SK-N-SH (cell line): Measurements from ENCODE around the gene NR2F1-AS1. TPM values are rescaled to one million over a fixed set of nuclear protein-coding genes. Genes with fewer than 3 reads are reported as not detected.

Experiments
- CTCF ChIA-PET: fragments of 300-600, 350-600 bp; formaldehyde crosslinking; extraction: SDS; loops from one replicate; lab custom pipeline; 2021; lab: Yijun Ruan, JAX
- POLR2A ChIA-PET: fragments of 350-600 bp; sonication (Branson Sonifier 250); formaldehyde crosslinking; extraction: SDS; loops from one replicate; lab custom pipeline; 2020; ENCODE audit warnings: antibody characterized with exemption, inconsistent platforms; lab: Yijun Ruan, JAX
- DNase-seq: peaks from one replicate; pipeline ENCODE4 v3.0.0; 2012
- H2AFZ ChIP-seq: fragments of 200-600 bp; sonication (generic); 2 replicates; pipeline ENCODE4 v1.8.1; 2016; ENCODE audit warnings: antibody characterized with exemption, mild to moderate bottlenecking, low read depth
- H3F3A ChIP-seq: fragments of 200-600 bp; sonication (generic); replicated peaks from 2 replicates; pipeline ENCODE3; 2016; ENCODE audit warnings: antibody characterized with exemption, mild to moderate bottlenecking; ENCODE audit not compliant: insufficient read depth
- H3K27ac ChIP-seq, 2 experiments: fragments of 200-500 bp in 1 of 2; fragments of 200-600 bp in 1 of 2; sonication (Bioruptor generic) in 1 of 2; sonication (generic), shearing (Covaris generic) in 1 of 2; 2 replicates each; pipeline versions ENCODE4 v1.5.1 to v1.6.1; 2014 to 2016; ENCODE audit warnings: low read depth in 2 of 2, inconsistent platforms in 1 of 2, low read length in 1 of 2, mild to moderate bottlenecking in 1 of 2, mixed read lengths in 1 of 2
- H3K27me3 ChIP-seq: fragments of 200-600 bp; sonication (generic), shearing (Covaris generic); 2 replicates; pipeline ENCODE4 v1.6.1; 2016; ENCODE audit warnings: mixed run types; ENCODE audit not compliant: insufficient read depth
- H3K36me3 ChIP-seq, 2 experiments: fragments of 200-500 bp in 1 of 2; fragments of 200-600 bp in 1 of 2; sonication (Bioruptor generic) in 1 of 2; sonication (generic) in 1 of 2; replicated peaks in 1 of 2; 2 replicates each; pipeline versions ENCODE3 to v1.5.1; 2014 to 2016; ENCODE audit warnings: low read length in 1 of 2, mild to moderate bottlenecking in 1 of 2; ENCODE audit not compliant: insufficient read depth in 2 of 2, control insufficient read depth in 1 of 2
- H3K4me1 ChIP-seq, 2 experiments: fragments of 200-500 bp in 1 of 2; fragments of 200-600 bp in 1 of 2; sonication (Bioruptor generic) in 1 of 2; sonication (generic), shearing (Covaris generic) in 1 of 2; 2 replicates each; pipeline versions ENCODE4 v1.5.1 to v1.6.1; 2014 to 2016; ENCODE audit warnings: low read depth in 1 of 2, low read length in 1 of 2, mixed run types in 1 of 2; ENCODE audit not compliant: insufficient read depth in 2 of 2, control insufficient read depth in 1 of 2
- H3K4me2 ChIP-seq: fragments of 200-600 bp; sonication (generic), shearing (Covaris generic); 2 replicates; pipeline ENCODE4 v1.6.1; 2017; ENCODE audit warnings: mixed run types
- H3K4me3 ChIP-seq, 2 experiments: fragments of 200-500 bp in 1 of 2; fragments of 200-600 bp in 1 of 2; sonication (Bioruptor generic) in 1 of 2; sonication (generic), shearing (Covaris generic) in 1 of 2; 2 replicates each; pipeline versions ENCODE4 v1.5.1 to v1.8.1; 2014 to 2016; ENCODE audit warnings: low read depth in 2 of 2, inconsistent platforms in 1 of 2, low read length in 1 of 2, mild to moderate bottlenecking in 1 of 2, mixed read lengths in 1 of 2, moderate library complexity in 1 of 2
- H3K79me2 ChIP-seq: fragments of 200-600 bp; sonication (generic); 2 replicates; pipeline ENCODE4 v1.8.1; 2017; ENCODE audit warnings: mild to moderate bottlenecking; ENCODE audit not compliant: insufficient read depth
- H3K9ac ChIP-seq: fragments of 200-600 bp; sonication (generic); 2 replicates; pipeline ENCODE4 v1.6.1; 2017; ENCODE audit warnings: mixed run types
- H3K9me2 ChIP-seq: fragments of 200-600 bp; sonication (generic); 2 replicates; pipeline ENCODE4 v1.6.1; 2017; ENCODE audit warnings: mixed run types
- H3K9me3 ChIP-seq: fragments of 200-600 bp; sonication (generic); 2 replicates; pipeline ENCODE4 v1.6.1; 2017; ENCODE audit warnings: mixed run types, mild to moderate bottlenecking, moderate library complexity
- H4K20me1 ChIP-seq: fragments of 200-600 bp; sonication (generic); 2 replicates; pipeline ENCODE4 v1.6.1; 2017; ENCODE audit warnings: mild to moderate bottlenecking, mixed run types; ENCODE audit not compliant: insufficient read depth
- CHD2 ChIP-seq: fragments of 150-350 bp; IDR thresholded peaks from 2 replicates; pipeline ENCODE4 v1.6.1; 2018; ENCODE audit warnings: low read length; ENCODE audit not compliant: partially characterized antibody
- FOXM1 ChIP-seq: IDR thresholded peaks from 2 replicates; pipeline ENCODE4 v1.4.0; 2012; ENCODE audit warnings: low read depth, mild to moderate bottlenecking
- MEF2A ChIP-seq: IDR thresholded peaks from 2 replicates; pipeline ENCODE4 v1.4.0; 2012; ENCODE audit warnings: low read depth, borderline replicate concordance
- NFIC ChIP-seq: IDR thresholded peaks from 2 replicates; pipeline ENCODE4 v1.4.0; 2012; ENCODE audit warnings: borderline replicate concordance
- RAD21 ChIP-seq: IDR thresholded peaks from 2 replicates; pipeline ENCODE4 v1.6.1; 2012; ENCODE audit warnings: mild to moderate bottlenecking, low read length
- RFX5 ChIP-seq: IDR thresholded peaks from 2 replicates; pipeline ENCODE4 v1.6.1; 2012; ENCODE audit warnings: mild to moderate bottlenecking, improper control_type of control experiment, low read length
- TAF1 ChIP-seq: IDR thresholded peaks from 2 replicates; pipeline ENCODE4 v1.6.1; 2012; ENCODE audit warnings: low read depth, mild to moderate bottlenecking, low read length, moderate library complexity, borderline replicate concordance
- TCF12 ChIP-seq: IDR thresholded peaks from 2 replicates; pipeline ENCODE4 v1.4.0; 2012
- USF1 ChIP-seq: IDR thresholded peaks from 2 replicates; pipeline ENCODE4 v1.4.0; 2012; ENCODE audit warnings: low read depth, borderline replicate concordance
- WGBS: methylation state at CpG from one replicate; pipeline ENCODE4 v1.1.6; 2017; ENCODE audit warnings: low lambda C conversion rate; 5-methylcytosine and 5-hydroxymethylcytosine counted together
- polyA plus RNA-seq, 3 experiments: library from polyadenylated mRNA; depleted of rRNA; stranded (reverse); fragments of >200 nt; gene quantifications; 2 replicates each; pipeline ENCODE4 v1.2.3, GENCODE V29; 2012
- TF ChIP-seq, protein P1 (sequence below): IDR thresholded peaks from 2 replicates; pipeline ENCODE4 v1.6.1; 2012; ENCODE audit warnings: mild to moderate bottlenecking, low read depth, low read length, moderate library complexity
- TF ChIP-seq, protein P2 (sequence below): IDR thresholded peaks from 2 replicates; pipeline ENCODE4 v1.4.0; 2012; ENCODE audit warnings: low read depth
- TF ChIP-seq, protein P3 (sequence below): fragments of 150-350 bp; IDR thresholded peaks from 2 replicates; pipeline ENCODE4 v1.6.1; 2016; ENCODE audit warnings: mild to moderate bottlenecking, low read depth, low read length

Gene NR2F1-AS1
- polyA plus RNA-seq, 1 of the 3 experiments (the other 2 are of a cell fraction), result 7.4 TPM

DNA sequence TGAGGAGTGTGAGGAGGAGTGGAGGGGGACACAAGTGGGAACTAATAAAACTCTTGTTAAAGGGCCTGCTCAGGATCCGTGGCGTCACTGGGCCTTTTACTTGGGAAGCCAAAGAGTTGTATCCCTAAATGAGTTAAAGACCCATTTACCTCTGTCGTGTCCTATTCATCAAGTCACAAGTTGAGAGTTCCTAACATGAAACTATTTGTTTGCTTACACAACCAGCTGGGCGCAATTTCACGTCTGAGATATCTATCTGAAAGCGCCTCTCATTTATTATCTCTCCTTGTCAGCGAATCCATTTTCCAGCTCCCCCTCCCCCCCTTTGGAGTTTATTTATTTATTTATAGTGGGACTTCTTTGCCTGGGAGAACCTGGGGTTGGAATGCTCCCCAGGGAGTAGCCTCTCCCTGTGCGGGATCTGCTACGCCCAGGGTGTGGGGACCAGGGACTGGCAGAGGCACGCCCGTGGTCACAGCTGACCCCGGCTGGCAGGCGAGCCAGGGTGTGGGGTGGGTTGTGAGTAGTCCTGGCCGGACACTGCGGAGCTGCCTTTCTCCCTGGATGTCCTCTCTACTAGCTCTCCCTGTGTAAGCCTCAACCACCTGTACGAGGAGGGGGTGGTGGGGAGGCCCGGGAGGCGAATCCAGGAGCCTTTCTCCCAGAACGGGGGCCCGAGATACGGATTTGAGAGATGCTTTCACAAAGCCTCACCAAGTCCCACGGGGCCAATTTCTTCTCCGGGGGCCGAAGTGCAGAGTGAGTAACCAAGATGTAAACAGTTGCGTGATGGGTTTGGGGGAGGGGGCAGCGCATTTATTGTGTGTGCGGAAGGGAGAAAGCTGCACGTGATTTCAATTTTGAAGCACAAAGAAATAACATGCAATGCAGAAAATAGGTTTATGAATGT, 17.3 kb upstream of the NR2F1-AS1 start (continued):
- TF ChIP-seq, protein P1, sequence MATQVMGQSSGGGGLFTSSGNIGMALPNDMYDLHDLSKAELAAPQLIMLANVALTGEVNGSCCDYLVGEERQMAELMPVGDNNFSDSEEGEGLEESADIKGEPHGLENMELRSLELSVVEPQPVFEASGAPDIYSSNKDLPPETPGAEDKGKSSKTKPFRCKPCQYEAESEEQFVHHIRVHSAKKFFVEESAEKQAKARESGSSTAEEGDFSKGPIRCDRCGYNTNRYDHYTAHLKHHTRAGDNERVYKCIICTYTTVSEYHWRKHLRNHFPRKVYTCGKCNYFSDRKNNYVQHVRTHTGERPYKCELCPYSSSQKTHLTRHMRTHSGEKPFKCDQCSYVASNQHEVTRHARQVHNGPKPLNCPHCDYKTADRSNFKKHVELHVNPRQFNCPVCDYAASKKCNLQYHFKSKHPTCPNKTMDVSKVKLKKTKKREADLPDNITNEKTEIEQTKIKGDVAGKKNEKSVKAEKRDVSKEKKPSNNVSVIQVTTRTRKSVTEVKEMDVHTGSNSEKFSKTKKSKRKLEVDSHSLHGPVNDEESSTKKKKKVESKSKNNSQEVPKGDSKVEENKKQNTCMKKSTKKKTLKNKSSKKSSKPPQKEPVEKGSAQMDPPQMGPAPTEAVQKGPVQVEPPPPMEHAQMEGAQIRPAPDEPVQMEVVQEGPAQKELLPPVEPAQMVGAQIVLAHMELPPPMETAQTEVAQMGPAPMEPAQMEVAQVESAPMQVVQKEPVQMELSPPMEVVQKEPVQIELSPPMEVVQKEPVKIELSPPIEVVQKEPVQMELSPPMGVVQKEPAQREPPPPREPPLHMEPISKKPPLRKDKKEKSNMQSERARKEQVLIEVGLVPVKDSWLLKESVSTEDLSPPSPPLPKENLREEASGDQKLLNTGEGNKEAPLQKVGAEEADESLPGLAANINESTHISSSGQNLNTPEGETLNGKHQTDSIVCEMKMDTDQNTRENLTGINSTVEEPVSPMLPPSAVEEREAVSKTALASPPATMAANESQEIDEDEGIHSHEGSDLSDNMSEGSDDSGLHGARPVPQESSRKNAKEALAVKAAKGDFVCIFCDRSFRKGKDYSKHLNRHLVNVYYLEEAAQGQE, result no peak
- TF ChIP-seq USF1, result no peak
- no peak for TF ChIP-seq CHD2
- TF ChIP-seq FOXM1, result no peak
- no peak for TF ChIP-seq MEF2A
- TF ChIP-seq, all 33 proteins: peak for 0

DNA sequence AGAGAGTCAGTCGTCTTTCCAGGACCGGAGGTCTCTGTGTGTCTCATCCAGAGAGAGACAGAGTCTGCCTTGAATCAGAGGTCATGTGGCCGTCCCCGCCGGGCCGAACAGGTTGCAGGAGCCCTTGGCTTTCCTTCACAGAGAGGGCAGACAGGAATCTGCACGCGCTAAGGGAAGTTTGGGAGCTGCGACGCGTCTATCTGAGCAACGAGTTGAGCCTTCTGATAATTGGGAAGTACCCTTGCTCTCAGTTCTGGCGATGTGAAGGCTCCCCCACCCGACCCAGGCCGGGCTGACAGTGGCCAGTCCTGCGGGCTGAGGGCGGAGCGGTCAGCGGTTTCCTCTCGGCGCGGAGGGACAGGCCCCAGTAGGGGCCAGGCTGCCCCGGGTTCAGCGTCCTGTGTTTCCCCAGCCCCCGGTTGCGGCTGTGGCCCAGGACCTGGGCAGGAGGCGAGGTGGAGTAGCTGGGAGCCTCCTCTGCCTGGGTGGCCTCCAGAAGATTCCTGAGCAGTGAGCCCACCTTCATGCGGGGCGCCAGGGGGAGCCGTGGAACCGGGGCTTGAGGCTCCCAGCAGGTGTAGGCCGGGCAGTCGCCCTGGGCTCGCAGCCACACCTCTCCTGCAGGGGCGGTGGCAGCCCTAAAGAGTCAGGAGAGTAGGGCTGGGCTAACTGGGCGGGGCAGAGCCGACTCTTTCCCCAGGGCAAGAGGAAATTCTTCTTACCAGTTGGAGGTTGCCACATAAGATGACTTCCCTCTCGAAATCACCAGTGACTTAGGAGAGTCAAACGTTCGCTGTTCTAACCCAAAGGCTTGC, 15.9 kb upstream of the NR2F1-AS1 start:
- Histone ChIP-seq H3K9me2 (no peaks in the 10 kb centered on the region), H3K36me3 (peaks cover 21 to 29% of the 10 kb centered on the region in 2 experiments), H3K9me3 (no peaks in the 10 kb centered on the region), H3K4me1 (peaks cover 6 to 12% of the 10 kb centered on the region in 2 experiments; a peak in 2 of 4 replicates), H3K27ac (no peak overlapping the region), H3K9ac (no peak overlapping the region), H3K27me3 (no peaks in the 10 kb centered on the region), H3K4me2 (no peak overlapping the region), H3K79me2 (peaks cover 14% of the 10 kb centered on the region), H3F3A (peaks cover 6% of the 10 kb centered on the region), H4K20me1 (0 out of 2 replicates have a peak, but pooled peaks cover 4% of the 10 kb centered on the region), H2AFZ (no peak overlapping the region), H3K4me3 (no peak overlapping the region)
- TF ChIP-seq, protein P2, sequence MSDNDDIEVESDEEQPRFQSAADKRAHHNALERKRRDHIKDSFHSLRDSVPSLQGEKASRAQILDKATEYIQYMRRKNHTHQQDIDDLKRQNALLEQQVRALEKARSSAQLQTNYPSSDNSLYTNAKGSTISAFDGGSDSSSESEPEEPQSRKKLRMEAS, result no peak
- no peak for TF ChIP-seq RAD21
- no peak for TF ChIP-seq TAF1
- TF ChIP-seq, protein P3, sequence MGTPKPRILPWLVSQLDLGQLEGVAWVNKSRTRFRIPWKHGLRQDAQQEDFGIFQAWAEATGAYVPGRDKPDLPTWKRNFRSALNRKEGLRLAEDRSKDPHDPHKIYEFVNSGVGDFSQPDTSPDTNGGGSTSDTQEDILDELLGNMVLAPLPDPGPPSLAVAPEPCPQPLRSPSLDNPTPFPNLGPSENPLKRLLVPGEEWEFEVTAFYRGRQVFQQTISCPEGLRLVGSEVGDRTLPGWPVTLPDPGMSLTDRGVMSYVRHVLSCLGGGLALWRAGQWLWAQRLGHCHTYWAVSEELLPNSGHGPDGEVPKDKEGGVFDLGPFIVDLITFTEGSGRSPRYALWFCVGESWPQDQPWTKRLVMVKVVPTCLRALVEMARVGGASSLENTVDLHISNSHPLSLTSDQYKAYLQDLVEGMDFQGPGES, result no peak
- TF ChIP-seq RFX5, result no peak
- TF ChIP-seq FOXM1, result no peak
- TF ChIP-seq TCF12, result no peak
- TF ChIP-seq NFIC, result no peak
- DNase-seq, result peak; percentile 20
- ChIA-PET POLR2A (interaction anchor here (1.3 kb wide), 1 partner anchor 8 kb away, joined by 3 read pairs; no protein-coding TSS in a partner anchor), CTCF (interaction anchor here (0.9 to 1.0 kb wide), 2 partner anchors 204 to 205 kb away, joined by 3 to 4 read pairs; no protein-coding TSS in a partner anchor)
- WGBS, result 96% methylated on average over 33 of the region's 40 CpGs
